Smooth muscle cell (in vitro differentiated cells): ENCODE data around the gene S100A12. TPM values are rescaled to one million over a fixed set of nuclear protein-coding genes. Genes with fewer than 3 reads are reported as not detected.

Experiments
- DNase-seq: peaks from one replicate; lab custom pipeline; 2025; ENCODE audit not compliant: unreplicated experiment; lab: John Stamatoyannopoulos, UW
- H2AFZ ChIP-seq: fragments of 200-600 bp; sonication (generic); 2 replicates; pipeline ENCODE4 v1.6.0; 2016; ENCODE audit warnings: antibody characterized with exemption, low read depth, mild to moderate bottlenecking
- H3F3A ChIP-seq: fragments of 200-600 bp; sonication (generic); 2 replicates; pipeline ENCODE4 v1.6.0; 2017; ENCODE audit warnings: antibody characterized with exemption, low read depth
- H3K27ac ChIP-seq: fragments of 200-600 bp; sonication (generic); 2 replicates; pipeline ENCODE4 v1.5.1; 2016; ENCODE audit warnings: low read depth, mild to moderate bottlenecking
- H3K27me3 ChIP-seq: fragments of 200-600 bp; sonication (generic); 2 replicates; pipeline ENCODE4 v1.6.1; 2016; ENCODE audit warnings: low read depth, mild to moderate bottlenecking
- H3K36me3 ChIP-seq: fragments of 200-600 bp; sonication (generic); 2 replicates; pipeline ENCODE4 v1.5.1; 2016; ENCODE audit warnings: low read depth
- H3K4me1 ChIP-seq: fragments of 200-600 bp; sonication (generic); 2 replicates; pipeline ENCODE4 v1.5.1; 2016; ENCODE audit warnings: low read depth
- H3K4me2 ChIP-seq: fragments of 200-600 bp; sonication (generic); 2 replicates; pipeline ENCODE4 v1.6.0; 2016; ENCODE audit warnings: mild to moderate bottlenecking
- H3K4me3 ChIP-seq: fragments of 200-600 bp; sonication (generic); 2 replicates; pipeline ENCODE4 v1.5.1; 2016; ENCODE audit warnings: mild to moderate bottlenecking
- H3K79me2 ChIP-seq: fragments of 200-600 bp; sonication (generic); 2 replicates; pipeline ENCODE4 v1.6.0; 2016; ENCODE audit warnings: low read depth, mild to moderate bottlenecking
- H3K9ac ChIP-seq: fragments of 200-600 bp; sonication (generic); 2 replicates; pipeline ENCODE4 v1.6.0; 2016; ENCODE audit warnings: low read depth
- H3K9me3 ChIP-seq: fragments of 200-600 bp; sonication (generic); replicated peaks from 2 replicates; pipeline ENCODE4 v1.5.1; 2016; ENCODE audit warnings: low read depth
- H4K20me1 ChIP-seq: fragments of 200-600 bp; sonication (generic); 2 replicates; pipeline ENCODE4 v1.6.0; 2016; ENCODE audit warnings: low read depth
- WGBS: methylation state at CpG from one replicate; pipeline ENCODE4 v1.1.7; 2016; ENCODE audit warnings: low lambda C conversion rate; 5-methylcytosine and 5-hydroxymethylcytosine counted together
- polyA plus RNA-seq: library from polyadenylated mRNA; unstranded; fragments of >200 nt; fragmentation: Nextera tagmentation; extraction: Ambion mirVana; gene quantifications from 2 replicates; pipeline ENCODE4 v1.2.1, GENCODE V29; 2016
- total RNA-seq: library from RNA; depleted of rRNA; stranded (reverse); fragments of >200 nt; gene quantifications from 2 replicates; pipeline ENCODE4 v1.2.3, GENCODE V29; 2014
- TF ChIP-seq, protein P1 (sequence below): fragments of 200-600 bp; sonication (generic); IDR thresholded peaks from 2 replicates; pipeline ENCODE4 v1.5.1; 2017; ENCODE audit warnings: borderline replicate concordance, mild to moderate bottlenecking, antibody characterized with exemption; ENCODE audit not compliant: insufficient read depth, poor library complexity, severe bottlenecking

Gene S100A12
- total and polyA plus RNA-seq, 2 experiments from 2014 or later: not detected

DNA sequence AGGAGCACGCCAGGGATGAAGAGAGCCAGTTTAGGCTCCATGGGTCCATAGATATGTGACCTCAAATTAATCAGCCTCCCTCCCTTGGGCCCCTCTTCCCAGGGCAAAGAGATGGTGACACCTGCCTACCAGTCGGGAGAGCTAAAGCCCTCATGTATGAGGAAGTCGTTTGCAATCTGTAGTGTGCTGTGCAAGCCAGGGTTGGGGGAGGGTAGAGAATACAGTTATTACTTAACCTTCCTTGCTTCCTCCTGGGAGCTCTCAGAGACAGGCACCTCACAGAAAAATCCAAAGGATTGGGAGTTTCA is 30.7 kb downstream of the S100A12 start:
- H3K27me3 ChIP-seq: no peaks in the 10 kb centered on the region

DNA sequence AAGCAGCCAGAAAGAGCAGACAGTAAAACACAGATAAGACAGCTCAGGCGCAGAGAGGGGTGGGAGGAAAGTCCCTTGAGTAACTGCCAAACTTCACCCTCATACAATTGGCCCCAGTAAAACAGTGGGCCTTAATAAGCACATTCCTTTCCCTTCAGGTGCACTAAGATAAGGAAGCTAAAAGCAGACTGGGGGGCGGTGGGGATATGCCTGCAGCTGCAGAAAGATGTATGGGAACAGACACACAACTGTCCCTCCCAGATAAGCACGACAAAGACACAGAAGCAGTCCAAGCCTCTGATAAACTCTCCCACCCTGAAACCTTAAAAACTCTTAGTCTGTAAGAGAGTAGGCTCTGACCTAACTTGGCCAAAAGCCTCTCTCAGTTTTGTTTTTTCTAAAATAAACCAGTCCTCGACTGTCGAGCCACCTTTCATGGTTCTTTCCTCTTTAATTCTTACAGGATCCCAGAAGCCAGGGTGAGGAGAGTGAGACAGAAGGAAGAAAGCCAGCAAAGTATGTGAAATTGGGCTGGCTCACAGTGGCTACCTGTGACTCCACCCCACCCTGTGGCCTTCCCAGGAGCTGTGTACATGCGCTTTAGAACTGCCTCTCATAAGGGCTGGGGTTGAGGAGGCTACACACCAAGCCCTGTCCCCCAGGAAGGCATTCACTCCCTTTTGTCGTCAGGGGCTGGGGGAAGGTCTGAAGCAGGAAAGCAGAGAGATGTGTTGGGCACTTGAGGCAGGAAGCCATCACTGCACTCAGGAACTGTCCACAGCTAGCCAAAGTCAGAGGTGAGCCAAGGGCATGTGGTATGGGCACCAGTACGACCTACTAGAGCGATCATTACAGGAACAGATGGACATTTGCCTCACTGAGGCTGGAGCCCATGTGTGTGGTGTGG is 31.4 kb downstream of the S100A12 start:
- WGBS: 63% methylated on average over 9 of the region's 9 CpGs
- Histone ChIP-seq H3K9me3 (no peaks in the 10 kb centered on the region), H3K79me2 (no peaks in the 10 kb centered on the region), H3K4me1 (no peaks in the 10 kb centered on the region), H3K36me3 (no peaks in the 10 kb centered on the region), H3K4me3 (no peak overlapping the region), H3F3A (no peaks in the 10 kb centered on the region), H3K4me2 (no peak overlapping the region), H3K27ac (no peak overlapping the region), H2AFZ (no peak overlapping the region), H4K20me1 (no peaks in the 10 kb centered on the region), H3K9ac (no peak overlapping the region), H3K27me3 (no peaks in the 10 kb centered on the region)
- DNase-seq: no peak
- TF ChIP-seq, protein P1, sequence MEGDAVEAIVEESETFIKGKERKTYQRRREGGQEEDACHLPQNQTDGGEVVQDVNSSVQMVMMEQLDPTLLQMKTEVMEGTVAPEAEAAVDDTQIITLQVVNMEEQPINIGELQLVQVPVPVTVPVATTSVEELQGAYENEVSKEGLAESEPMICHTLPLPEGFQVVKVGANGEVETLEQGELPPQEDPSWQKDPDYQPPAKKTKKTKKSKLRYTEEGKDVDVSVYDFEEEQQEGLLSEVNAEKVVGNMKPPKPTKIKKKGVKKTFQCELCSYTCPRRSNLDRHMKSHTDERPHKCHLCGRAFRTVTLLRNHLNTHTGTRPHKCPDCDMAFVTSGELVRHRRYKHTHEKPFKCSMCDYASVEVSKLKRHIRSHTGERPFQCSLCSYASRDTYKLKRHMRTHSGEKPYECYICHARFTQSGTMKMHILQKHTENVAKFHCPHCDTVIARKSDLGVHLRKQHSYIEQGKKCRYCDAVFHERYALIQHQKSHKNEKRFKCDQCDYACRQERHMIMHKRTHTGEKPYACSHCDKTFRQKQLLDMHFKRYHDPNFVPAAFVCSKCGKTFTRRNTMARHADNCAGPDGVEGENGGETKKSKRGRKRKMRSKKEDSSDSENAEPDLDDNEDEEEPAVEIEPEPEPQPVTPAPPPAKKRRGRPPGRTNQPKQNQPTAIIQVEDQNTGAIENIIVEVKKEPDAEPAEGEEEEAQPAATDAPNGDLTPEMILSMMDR: no peak

More for the DNA sequence above, 30.7 kb downstream of the S100A12 start:
- Histone ChIP-seq H3K36me3 (no peaks in the 10 kb centered on the region), H3K9me3 (no peaks in the 10 kb centered on the region), H3K9ac (no peak overlapping the region), H3F3A (no peaks in the 10 kb centered on the region), H3K79me2 (no peaks in the 10 kb centered on the region), H3K4me2 (no peak overlapping the region), H4K20me1 (no peaks in the 10 kb centered on the region), H3K4me1 (no peaks in the 10 kb centered on the region), H3K27ac (no peak overlapping the region), H3K4me3 (no peak overlapping the region), H2AFZ (no peak overlapping the region)
- no peak for DNase-seq
- WGBS: 64% methylated on average over 3 of the region's 3 CpGs
- TF ChIP-seq, protein P1: no peak

DNA sequence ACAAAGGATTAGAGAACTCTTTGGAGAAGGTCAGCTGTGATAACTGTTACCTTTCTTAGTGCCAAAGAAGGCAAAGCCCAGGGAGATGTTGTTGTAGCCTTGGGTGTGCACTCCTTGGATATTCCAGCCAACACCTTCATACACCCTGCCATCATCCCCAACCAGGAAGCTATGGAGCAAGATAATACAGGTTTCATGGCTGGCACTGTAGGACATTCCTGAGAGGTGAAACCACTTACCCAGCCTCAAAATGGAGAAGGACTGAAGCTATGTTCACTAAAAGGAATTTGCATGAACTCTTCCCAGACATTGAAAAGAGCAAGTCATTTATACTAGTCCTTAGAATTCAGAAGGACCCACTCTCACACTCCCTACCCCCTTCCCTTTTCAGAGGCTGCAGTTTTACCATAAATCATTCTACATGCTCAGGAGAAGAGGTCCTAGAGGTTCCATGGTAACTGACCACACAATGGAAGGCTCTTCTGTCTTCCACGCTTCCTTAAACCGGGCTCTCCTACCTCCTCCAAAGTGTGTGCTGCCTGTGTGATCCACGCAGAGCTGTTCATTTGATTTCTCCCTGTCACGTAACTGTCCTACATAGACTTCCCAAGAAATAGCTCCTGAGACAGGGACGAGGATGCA is 32.3 kb downstream of the S100A12 start:
- H4K20me1 ChIP-seq: no peaks in the 10 kb centered on the region
- no peaks in the 10 kb centered on the region for H3K36me3 ChIP-seq
- H3K4me3 ChIP-seq: no peak overlapping the region
- H3K9me3 ChIP-seq: no peaks in the 10 kb centered on the region
- no peak overlapping the region for H2AFZ ChIP-seq
- H3K79me2 ChIP-seq: no peaks in the 10 kb centered on the region
- H3K27ac ChIP-seq: no peak overlapping the region
- H3K9ac ChIP-seq: no peak overlapping the region
- H3F3A ChIP-seq: no peaks in the 10 kb centered on the region
- no peak overlapping the region for H3K4me2 ChIP-seq
- TF ChIP-seq, protein P1: no peak
- H3K4me1 ChIP-seq: no peaks in the 10 kb centered on the region
- no peak for DNase-seq
- 48% methylated on average over 5 of the region's 5 CpGs for WGBS
- H3K27me3 ChIP-seq: no peaks in the 10 kb centered on the region

DNA sequence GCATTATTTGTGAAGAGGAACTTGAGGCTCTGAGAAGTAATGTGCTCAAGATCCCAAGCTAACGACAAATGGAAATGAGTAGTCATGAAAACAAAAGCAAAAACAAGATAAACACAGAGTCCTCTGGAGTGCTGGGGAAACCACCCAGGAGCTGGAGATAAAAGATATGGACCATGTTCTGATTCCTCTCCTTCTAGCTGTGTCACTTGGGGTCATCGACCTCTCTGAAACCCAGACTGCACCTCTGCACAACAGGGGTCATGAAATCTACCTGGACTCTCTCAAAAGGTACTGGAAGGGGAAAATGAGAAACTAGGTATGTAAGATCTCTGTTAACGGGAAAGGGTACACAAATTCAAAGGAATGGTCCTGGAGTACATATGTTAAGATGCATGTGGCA is 33.2 kb downstream of the S100A12 start:
- no peak overlapping the region for H3K4me2 ChIP-seq
- H3F3A ChIP-seq: no peaks in the 10 kb centered on the region
- H4K20me1 ChIP-seq: no peaks in the 10 kb centered on the region
- 71% methylated on average over 3 of the region's 3 CpGs for WGBS
- H3K9me3 ChIP-seq: no peaks in the 10 kb centered on the region
- no peaks in the 10 kb centered on the region for H3K79me2 ChIP-seq
- no peaks in the 10 kb centered on the region for H3K36me3 ChIP-seq
- no peak overlapping the region for H3K4me3 ChIP-seq
- H2AFZ ChIP-seq: no peak overlapping the region
- TF ChIP-seq, protein P1: no peak
- no peak for DNase-seq
- no peaks in the 10 kb centered on the region for H3K27me3 ChIP-seq
- no peak overlapping the region for H3K27ac ChIP-seq
- no peaks in the 10 kb centered on the region for H3K4me1 ChIP-seq
- H3K9ac ChIP-seq: no peak overlapping the region
